ENCODE results near the gene SPINK6. TPM values are rescaled to one million over a fixed set of nuclear protein-coding genes. Genes with fewer than 3 reads are reported as not detected.
A peak's percentile ranks its signal among the peaks of the same experiment; 100 is the strongest.

Gene SPINK6
- total RNA-seq, 1 experiment from 2014 or later: 2.4 TPM

GRCh38 chr5:148224117-148224742 is 21.4 kb downstream of the SPINK6 start:
- DNase-seq (ENCODE audit: low spot score): peak; percentile 69

- no peak for DNase-seq (ENCODE audit: low spot score)
Observed at GRCh38 chr5:148228392-148228984, 25.6 kb downstream of the SPINK6 start.

- no peak for DNase-seq (ENCODE audit: low spot score)
Observed at GRCh38 chr5:148229840-148230239, 27.0 kb downstream of the SPINK6 start.

GRCh38 chr5:148230240-148230639 is 27.4 kb downstream of the SPINK6 start:
- no peak for DNase-seq (ENCODE audit: low spot score)

GRCh38 chr5:148237785-148238417 is 35.1 kb downstream of the SPINK6 start:
- peak; percentile 17 for DNase-seq (ENCODE audit: low spot score)

- DNase-seq (ENCODE audit: low spot score): no peak
Observed at GRCh38 chr5:148238418-148238794, 35.6 kb downstream of the SPINK6 start, which contains the start of gene MARCOL. TSS of gene MARCOL (plus strand) at chr5:148238525. CDS start at chr5:148238598, 73 bp downstream.

GRCh38 chr5:148248894-148249293 is 46.1 kb downstream of the SPINK6 start:
- peak; percentile 16 for DNase-seq (ENCODE audit: low spot score)

GRCh38 chr5:148255456-148255855 is 52.6 kb downstream of the SPINK6 start:
- DNase-seq (ENCODE audit: low spot score): no peak

- DNase-seq (ENCODE audit: low spot score): no peak
Observed at GRCh38 chr5:148259288-148259687, 56.4 kb downstream of the SPINK6 start.

- no peak for DNase-seq (ENCODE audit: low spot score)
Observed at GRCh38 chr5:148261221-148261620, 58.4 kb downstream of the SPINK6 start.

Other genes with a start within 250 kb of the SPINK6 start
- 0.34 and 1.1 TPM in 2 replicates for gene SPINK5, start 139.1 kb upstream of the SPINK6 start, total RNA-seq (2014; rRNA removed; shearing (Covaris generic))
- not detected in 2 replicates for gene SPINK14, start 34.5 kb upstream of the SPINK6 start, total RNA-seq (2014; rRNA removed; shearing (Covaris generic))
- gene MARCOL, start 35.5 kb downstream of the SPINK6 start, total RNA-seq (2014; rRNA removed; shearing (Covaris generic)): not detected in 2 replicates
- not detected in 2 replicates for gene SPINK13, start 65.8 kb downstream of the SPINK6 start, total RNA-seq (2014; rRNA removed; shearing (Covaris generic))
- gene SPINK7, start 109.4 kb downstream of the SPINK6 start, total RNA-seq (2014; rRNA removed; shearing (Covaris generic)): not detected in 2 replicates
- gene SPINK9, start 132.5 kb downstream of the SPINK6 start, total RNA-seq (2014; rRNA removed; shearing (Covaris generic)): not detected in 2 replicates
- gene FBXO38, start 180.9 kb downstream of the SPINK6 start, total RNA-seq (2014; rRNA removed; shearing (Covaris generic)): 40.9 and 48.6 TPM in 2 replicates

Measured in A172 (cell line).